ENCODE results near the gene DENR. TPM values are rescaled to one million over a fixed set of nuclear protein-coding genes. Genes with fewer than 3 reads are reported as not detected.
"Not testable (repeated sequence)": the region's sequence is repeated elsewhere in the genome, so short reads cannot be mapped to it uniquely, and the experiment has no call there.

The DENR gene
- total RNA-seq, 3 donors from 2014 or later = 88.1 to 92.9 (median 90.2) TPM

DNA sequence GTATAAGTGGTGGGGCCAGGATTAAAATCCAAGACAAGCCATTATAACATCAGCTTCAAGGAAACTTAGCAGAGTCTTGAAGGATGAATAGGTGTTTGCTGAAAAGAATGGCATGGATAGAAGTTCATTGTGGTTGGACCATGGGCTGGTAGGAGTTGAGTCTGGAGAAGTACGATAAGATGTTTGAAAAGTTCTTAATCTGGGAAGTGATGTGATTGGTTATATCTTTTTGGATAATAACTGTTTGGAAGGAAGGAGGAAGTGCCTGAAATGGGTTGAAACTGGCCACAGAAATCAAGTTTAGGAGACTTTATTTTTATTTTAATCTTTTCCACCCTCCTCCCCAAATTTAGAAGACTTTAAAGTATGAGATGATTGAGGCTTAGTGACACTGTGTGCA is 4.9 kb downstream of the DENR start:
- no peak overlapping the region for H3K4me3 Mint-ChIP-seq
- peaks cover 52% of the 10 kb centered on the region for H3K4me1 Mint-ChIP-seq (ENCODE audit: low read depth)
- DNase-seq = no peak
- no peaks in the 10 kb centered on the region for H3K9me3 Mint-ChIP-seq
- peaks cover 47% of the 10 kb centered on the region for H3K36me3 Mint-ChIP-seq (ENCODE audit: insufficient read depth)
- no peak for ATAC-seq
- H3K27me3 Mint-ChIP-seq (ENCODE audit: low read depth) = no peaks in the 10 kb centered on the region

DNA sequence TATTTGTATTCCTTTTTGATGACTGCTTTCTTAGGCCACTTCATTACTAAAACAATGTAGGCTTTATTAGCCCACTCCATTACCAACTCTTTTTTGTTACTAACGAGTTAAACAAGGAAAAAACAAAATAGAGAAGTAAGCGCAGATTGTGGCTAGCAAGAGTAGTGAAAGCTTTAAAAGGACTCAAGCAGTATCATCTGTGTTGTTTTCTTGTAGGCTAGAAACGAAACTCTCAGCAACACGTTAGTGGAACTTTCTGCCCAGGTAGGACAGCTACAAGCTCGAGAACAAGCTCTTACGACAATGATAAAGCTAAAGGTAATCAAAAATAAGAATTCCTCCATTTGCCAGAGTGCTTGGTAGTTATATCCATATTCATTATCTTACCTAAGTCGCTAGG is 32.9 kb downstream of the DENR start:
- no peak for DNase-seq
- Mint-ChIP-seq H3K4me3 (no peak overlapping the region), H3K36me3 (ENCODE audit: insufficient read depth) (no peaks in the 10 kb centered on the region), H3K9me3 (no peaks in the 10 kb centered on the region), H3K27me3 (ENCODE audit: low read depth) (no peaks in the 10 kb centered on the region), H3K4me1 (ENCODE audit: low read depth) (no peaks in the 10 kb centered on the region)
- ATAC-seq = no peak

DNA sequence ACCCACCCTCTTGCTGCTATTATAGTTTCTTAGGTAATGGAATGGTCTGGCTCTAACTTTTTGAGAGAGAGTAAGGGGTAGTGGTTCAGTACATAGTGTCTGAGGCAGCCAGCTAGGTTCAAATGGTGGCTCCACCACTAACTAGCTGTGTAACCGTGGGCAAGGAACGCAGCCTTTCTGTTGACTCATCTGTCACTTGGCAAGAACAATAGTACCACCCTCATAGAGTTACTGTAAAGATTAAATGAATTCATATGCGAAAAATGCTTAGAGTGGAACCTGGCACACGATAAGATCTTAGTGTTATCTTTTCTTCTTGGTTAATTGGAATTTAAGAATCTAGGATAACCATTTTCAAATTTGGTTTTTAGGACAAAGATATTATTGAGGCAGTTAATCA is 35.8 kb downstream of the DENR start:
- Mint-ChIP-seq H3K9me3 (no peaks in the 10 kb centered on the region), H3K27me3 (ENCODE audit: low read depth) (no peaks in the 10 kb centered on the region), H3K4me3 (no peak overlapping the region), H3K4me1 (ENCODE audit: low read depth) (no peaks in the 10 kb centered on the region), H3K36me3 (ENCODE audit: insufficient read depth) (no peaks in the 10 kb centered on the region)
- ATAC-seq (no peak), DNase-seq (no peak)

DNA sequence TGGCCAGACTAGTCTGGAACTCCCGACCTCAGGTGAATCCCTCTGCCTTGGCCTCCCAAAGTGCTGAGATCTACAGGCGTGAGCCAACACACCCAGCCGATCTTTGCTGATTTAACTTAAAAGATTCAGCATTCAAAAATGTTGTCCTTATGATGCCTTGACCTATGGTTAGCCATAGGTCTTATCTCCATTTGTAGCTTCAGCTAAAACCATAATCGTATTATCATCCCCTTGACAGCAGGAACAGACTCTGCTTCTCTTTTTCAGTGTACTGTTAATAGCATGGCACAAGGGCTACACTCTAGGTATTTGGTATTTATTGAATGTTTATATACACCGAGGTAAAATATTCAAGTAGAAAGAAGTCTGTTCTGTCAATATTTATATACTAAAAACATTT is 37.0 kb downstream of the DENR start:
- no peak for DNase-seq

DNA sequence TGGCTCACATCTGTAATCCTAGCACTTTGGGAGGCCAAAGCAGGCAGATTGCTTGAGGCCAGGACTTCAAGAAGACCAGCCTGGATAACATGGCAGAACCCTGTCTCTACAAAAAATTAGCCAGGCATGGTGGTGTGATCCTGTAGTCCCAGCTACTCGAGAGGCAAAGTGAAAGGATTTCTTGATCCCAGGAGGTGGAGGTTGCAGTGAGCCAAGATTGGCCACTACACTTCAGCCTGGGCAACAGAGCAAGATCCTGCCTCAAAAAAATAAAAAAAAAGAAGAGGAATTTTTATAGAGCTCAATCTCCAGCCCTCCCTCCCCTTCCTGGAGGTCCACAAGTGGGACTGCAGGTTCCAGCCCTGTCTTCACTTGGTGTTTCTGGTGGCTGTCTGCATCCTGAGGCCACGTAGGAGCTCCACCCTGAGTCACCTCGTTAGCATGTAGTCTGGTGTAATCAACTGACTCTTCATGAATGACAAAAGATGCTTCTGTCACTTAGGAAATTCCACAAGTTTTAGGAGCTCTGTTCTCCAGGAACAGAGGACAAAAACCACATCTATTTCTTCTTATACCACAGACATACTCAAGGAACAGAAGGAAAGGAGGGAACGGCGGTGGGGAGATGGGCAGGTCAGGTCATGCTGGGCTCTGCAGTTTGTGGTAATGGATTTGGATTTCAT is 37.9 kb downstream of the DENR start:
- Mint-ChIP-seq H3K4me3 (no peak overlapping the region), H3K4me1 (ENCODE audit: low read depth) (no peaks in the 10 kb centered on the region), H3K27me3 (ENCODE audit: low read depth) (no peaks in the 10 kb centered on the region), H3K9me3 (no peaks in the 10 kb centered on the region), H3K36me3 (ENCODE audit: insufficient read depth) (no peaks in the 10 kb centered on the region)
- DNase-seq = no peak
- ATAC-seq = no peak

More for the DNA sequence above, 37.0 kb downstream of the DENR start:
- Mint-ChIP-seq H3K4me3 (no peak overlapping the region), H3K4me1 (ENCODE audit: low read depth) (no peaks in the 10 kb centered on the region), H3K27me3 (ENCODE audit: low read depth) (no peaks in the 10 kb centered on the region), H3K36me3 (ENCODE audit: insufficient read depth) (no peaks in the 10 kb centered on the region), H3K9me3 (no peaks in the 10 kb centered on the region)
- no peak for ATAC-seq

DNA sequence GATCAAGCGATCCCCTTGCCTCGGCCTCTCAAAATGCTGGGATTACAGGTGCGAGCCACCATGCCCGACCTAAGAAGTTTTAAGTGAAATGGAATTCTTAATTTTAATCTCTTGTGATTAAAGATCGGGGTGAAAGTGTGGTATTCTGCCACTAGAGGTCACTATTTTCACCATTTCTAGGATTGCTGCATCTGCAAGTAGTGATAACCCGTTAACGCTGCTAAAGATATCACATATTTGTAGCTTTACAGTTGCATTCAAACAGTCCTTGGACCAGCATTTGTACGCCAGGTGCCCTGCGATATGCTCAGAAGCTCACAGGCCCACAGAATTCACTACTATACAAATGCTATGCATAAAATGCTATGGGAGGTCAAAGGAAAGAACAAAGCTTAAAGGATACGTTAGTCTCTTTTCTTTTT is 41.1 kb downstream of the DENR start:
- Mint-ChIP-seq H3K4me3 (no peak overlapping the region), H3K36me3 (ENCODE audit: insufficient read depth) (no peaks in the 10 kb centered on the region), H3K4me1 (ENCODE audit: low read depth) (no peaks in the 10 kb centered on the region), H3K9me3 (no peaks in the 10 kb centered on the region), H3K27me3 (ENCODE audit: low read depth) (no peaks in the 10 kb centered on the region)
- peak; percentile 58 to 61 for ATAC-seq
- DNase-seq = no peak

DNA sequence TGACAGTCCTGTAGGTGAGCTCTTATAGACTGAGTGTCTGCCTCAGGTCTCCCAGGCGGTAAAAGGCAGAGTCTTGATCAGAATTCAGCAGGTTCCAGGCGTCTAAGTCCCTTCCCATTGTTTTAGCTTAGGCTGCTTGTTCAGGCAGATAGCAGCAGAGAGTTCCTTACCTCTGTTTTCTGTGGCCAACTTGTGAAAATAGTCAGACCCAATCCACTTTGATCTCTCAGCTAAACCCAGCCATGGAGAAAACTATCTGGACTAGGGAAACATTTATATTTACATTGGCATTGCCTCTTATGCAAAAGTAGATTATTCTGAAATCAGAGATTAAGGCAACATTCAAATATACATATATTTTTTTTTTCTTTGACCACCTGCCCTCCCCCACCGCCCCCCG is 43.2 kb downstream of the DENR start:
- ATAC-seq = no peak
- H3K36me3 Mint-ChIP-seq (ENCODE audit: insufficient read depth) = no peaks in the 10 kb centered on the region
- no peaks in the 10 kb centered on the region for H3K4me1 Mint-ChIP-seq (ENCODE audit: low read depth)
- no peak overlapping the region for H3K4me3 Mint-ChIP-seq
- H3K27me3 Mint-ChIP-seq (ENCODE audit: low read depth) = no peaks in the 10 kb centered on the region
- DNase-seq = no peak
- no peaks in the 10 kb centered on the region for H3K9me3 Mint-ChIP-seq

DNA sequence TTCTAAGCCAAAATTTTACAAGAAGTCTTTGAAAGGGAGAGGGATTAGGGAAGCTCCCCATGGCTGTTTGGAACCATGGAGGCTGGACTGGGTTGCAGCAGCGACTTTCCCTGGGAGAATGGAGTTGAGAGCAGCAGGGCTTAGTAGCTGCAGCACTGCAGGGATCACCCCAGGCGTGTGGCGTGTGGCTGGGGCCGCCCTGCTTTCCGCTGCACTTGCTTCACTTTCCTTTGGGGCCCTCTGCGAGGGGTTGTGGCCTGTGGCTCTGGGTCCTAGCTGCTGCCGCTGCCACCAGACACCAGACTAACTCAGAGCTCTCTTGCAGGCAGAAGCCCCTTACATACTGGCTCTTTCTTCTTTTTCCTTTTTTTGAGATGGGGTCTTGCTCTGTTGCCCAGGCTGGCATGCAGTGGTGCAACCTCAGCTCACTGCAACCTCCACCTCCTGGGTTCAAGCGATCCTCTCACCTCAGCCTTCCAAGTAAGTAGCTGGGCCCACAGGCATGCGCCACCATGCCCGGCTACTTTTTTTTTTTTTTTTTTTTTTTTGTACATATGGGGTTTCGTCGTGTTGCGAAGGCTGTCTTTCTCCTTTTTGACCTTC is 47.1 kb downstream of the DENR start:
- Mint-ChIP-seq H3K4me3 (no peak overlapping the region), H3K27me3 (ENCODE audit: low read depth) (no peaks in the 10 kb centered on the region), H3K9me3 (no peaks in the 10 kb centered on the region), H3K4me1 (ENCODE audit: low read depth) (no peaks in the 10 kb centered on the region), H3K36me3 (ENCODE audit: insufficient read depth) (peaks cover 2% of the 10 kb centered on the region)
- no peak for DNase-seq
- no peak for ATAC-seq

DNA sequence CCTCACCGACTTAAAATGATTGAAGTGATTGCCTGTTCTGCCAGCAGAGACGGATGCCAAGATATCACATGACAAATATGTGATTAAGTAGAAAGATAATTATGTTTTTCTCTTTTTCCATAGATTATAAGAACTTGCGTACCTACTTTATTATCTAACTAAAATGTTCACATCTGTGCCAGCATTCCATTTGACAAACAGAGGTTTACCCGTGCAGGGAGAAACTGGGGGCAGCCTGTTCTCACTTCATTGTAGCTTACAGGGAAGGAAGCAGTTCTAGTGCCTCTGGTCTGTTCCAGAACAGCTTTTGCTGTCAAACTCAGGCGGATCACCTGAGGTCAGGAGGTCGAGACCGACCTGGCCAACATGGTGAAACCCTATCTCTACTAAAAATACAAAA is 51.3 kb downstream of the DENR start:
- peaks cover 1% of the 10 kb centered on the region for H3K4me1 Mint-ChIP-seq (ENCODE audit: low read depth)
- H3K36me3 Mint-ChIP-seq (ENCODE audit: insufficient read depth) = peaks cover 2% of the 10 kb centered on the region
- H3K27me3 Mint-ChIP-seq (ENCODE audit: low read depth) = no peaks in the 10 kb centered on the region
- DNase-seq (no peak), ATAC-seq (no peak)
- no peaks in the 10 kb centered on the region for H3K9me3 Mint-ChIP-seq
- H3K4me3 Mint-ChIP-seq = no peak overlapping the region

DNA sequence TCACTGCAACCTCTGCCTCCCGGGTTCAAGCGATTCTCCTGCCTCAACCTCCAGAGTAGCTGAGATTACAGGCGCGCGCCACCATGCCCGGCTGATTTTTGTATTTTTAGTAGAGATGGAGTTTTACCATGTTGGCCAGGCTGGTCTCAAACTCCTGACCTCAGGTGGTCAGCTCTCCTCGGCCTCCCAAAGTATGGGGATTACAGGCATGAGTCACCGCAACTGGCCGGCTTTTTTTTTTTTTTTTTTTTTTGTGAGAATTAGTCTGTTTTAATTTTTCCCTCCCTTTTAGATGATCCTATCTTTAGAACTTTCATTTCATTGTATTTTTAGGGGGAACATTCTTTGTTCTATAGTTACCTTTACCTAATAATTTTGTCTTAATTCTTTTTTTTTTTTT is 52.3 kb downstream of the DENR start:
- ATAC-seq; H3K27me3 Mint-ChIP-seq (ENCODE audit: low read depth); H3K9me3 Mint-ChIP-seq: not testable (repeated sequence)

DNA sequence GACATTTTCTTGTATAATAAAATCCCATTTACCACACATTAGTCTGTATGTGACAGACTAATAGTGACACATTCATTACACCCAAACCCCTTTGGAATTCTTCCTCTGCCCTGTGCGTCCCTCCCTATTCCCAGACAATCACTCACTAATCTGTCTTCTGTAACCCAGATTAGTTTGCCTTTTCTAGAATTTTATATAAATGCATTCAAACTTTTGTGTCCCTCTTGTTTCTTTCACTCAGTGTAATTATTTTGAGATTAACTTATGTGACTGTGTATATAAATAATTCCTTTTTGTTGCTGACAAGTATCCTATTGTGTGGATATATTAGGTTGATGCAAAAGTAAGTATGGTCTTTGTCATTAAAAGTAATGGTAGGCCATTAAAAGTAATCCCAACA is 55.0 kb downstream of the DENR start:
- Mint-ChIP-seq H3K36me3 (ENCODE audit: insufficient read depth) (peaks cover 2% of the 10 kb centered on the region), H3K4me3 (no peak overlapping the region), H3K9me3 (no peaks in the 10 kb centered on the region), H3K27me3 (ENCODE audit: low read depth) (no peaks in the 10 kb centered on the region), H3K4me1 (ENCODE audit: low read depth) (peaks cover 2% of the 10 kb centered on the region)
- DNase-seq (no peak), ATAC-seq (no peak)

More for the DNA sequence above, 52.3 kb downstream of the DENR start:
- H3K36me3 Mint-ChIP-seq (ENCODE audit: insufficient read depth); H3K4me1 Mint-ChIP-seq (ENCODE audit: low read depth); H3K4me3 Mint-ChIP-seq; DNase-seq: not testable (repeated sequence)

DNA sequence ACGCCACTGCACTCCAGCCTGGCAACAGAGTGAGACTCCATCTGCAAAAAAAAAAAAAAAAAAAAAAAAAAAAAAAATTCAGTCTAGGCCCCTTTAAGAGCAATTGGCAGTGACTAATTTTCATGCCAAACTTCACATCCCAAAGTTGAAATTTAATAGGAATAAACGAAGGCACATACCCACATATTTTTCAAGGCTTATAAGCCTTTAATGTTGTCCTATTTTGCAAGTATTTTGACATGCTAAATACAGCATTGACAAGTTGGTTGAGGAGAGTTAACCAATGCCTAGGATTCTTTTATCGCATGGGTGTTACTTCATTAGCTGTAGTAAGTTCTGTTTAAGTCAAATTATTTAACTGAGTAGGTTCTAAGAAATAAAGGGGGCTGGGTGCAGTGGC is 59.2 kb downstream of the DENR start:
- Mint-ChIP-seq H3K9me3 (no peaks in the 10 kb centered on the region), H3K4me1 (ENCODE audit: low read depth) (peaks cover 2% of the 10 kb centered on the region), H3K4me3 (no peak overlapping the region), H3K27me3 (ENCODE audit: low read depth) (no peaks in the 10 kb centered on the region), H3K36me3 (ENCODE audit: insufficient read depth) (no peaks in the 10 kb centered on the region)
- no peak for DNase-seq
- no peak for ATAC-seq

DNA sequence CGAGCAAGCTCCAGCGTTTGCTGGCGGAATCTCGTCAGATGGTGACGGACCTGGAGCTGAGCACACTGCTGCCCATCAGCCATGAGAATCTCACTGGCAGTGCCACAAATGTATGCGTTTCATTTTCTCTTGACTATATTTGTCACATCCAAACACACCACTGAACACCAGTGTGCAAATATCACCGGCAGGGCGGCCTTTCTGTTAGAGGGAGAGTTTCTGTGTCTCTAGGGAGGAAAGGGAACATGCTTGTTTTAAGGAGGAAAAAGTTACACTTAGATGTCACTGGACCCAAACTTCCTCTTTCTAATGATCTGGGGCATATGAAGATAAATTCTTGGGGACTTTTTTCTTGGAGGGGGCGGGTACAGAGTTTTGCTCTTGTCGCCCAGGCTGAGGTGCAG is 60.7 kb downstream of the DENR start:
- Mint-ChIP-seq H3K4me1 (ENCODE audit: low read depth) (peaks cover 2% of the 10 kb centered on the region), H3K9me3 (no peaks in the 10 kb centered on the region), H3K27me3 (ENCODE audit: low read depth) (no peaks in the 10 kb centered on the region), H3K36me3 (ENCODE audit: insufficient read depth) (no peaks in the 10 kb centered on the region), H3K4me3 (no peak overlapping the region)
- ATAC-seq (no peak), DNase-seq (no peak)

DNA sequence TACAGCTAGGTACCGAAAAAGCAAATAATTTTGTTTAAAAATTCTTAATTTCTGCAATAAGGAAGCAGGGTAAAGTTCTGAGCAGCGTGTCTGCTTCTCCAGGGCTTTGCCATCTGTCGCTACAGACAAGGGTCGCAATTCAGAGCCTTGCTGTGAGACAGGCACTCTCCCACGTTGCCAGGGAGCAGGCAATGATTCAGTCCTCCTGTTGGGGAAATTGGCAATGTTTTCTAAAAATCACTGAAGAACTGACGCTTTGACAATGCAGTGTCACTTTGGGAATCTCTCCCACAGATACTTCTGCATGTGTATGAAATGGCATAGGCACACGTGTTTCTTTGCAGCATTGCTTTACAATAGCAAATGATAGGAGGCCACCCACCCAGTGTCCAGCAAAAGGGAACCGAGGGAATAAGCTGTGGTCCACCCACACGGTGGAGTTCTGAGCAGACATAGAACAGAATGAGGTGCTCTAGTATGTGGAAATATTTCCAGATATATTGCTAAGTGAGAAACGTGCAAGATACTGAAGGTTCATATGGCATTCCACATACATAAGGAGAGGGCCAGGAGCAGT is 66.7 kb downstream of the DENR start:
- Mint-ChIP-seq H3K9me3 (no peaks in the 10 kb centered on the region), H3K4me1 (ENCODE audit: low read depth) (no peaks in the 10 kb centered on the region), H3K4me3 (no peak overlapping the region), H3K27me3 (ENCODE audit: low read depth) (no peaks in the 10 kb centered on the region), H3K36me3 (ENCODE audit: insufficient read depth) (no peaks in the 10 kb centered on the region)
- ATAC-seq (no peak), DNase-seq (no peak)

DNA sequence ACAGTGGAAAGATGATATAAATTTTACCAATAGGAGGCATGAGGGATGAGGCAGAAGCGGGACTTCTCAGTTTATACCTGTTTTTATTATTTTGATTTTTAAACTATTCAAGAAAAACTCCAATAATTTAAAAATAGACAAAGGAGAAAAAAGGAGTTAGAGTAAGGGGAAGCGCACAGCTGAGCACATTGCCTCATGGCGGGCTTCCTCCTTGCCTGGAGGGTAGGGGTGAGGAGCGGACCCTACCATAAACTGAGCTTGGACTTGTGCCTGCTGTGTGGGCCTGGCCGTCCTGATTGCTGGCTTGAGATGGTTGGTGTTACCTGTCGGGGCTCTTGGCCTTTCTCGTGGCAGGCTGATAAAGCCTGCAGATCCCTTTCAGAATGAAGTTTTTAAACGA is 67.5 kb downstream of the DENR start:
- no peak for ATAC-seq
- no peak overlapping the region for H3K4me3 Mint-ChIP-seq
- no peaks in the 10 kb centered on the region for H3K36me3 Mint-ChIP-seq (ENCODE audit: insufficient read depth)

More for the DNA sequence above, 67.5 kb downstream of the DENR start:
- no peaks in the 10 kb centered on the region for H3K9me3 Mint-ChIP-seq
- H3K4me1 Mint-ChIP-seq (ENCODE audit: low read depth) = no peaks in the 10 kb centered on the region
- H3K27me3 Mint-ChIP-seq (ENCODE audit: low read depth) = no peaks in the 10 kb centered on the region
- no peak for DNase-seq

All from activated T-cell treated with anti-CD3 and anti-CD28 coated beads, Interleukin-2, amount 50 U/mL, for 4 hours (primary cell).